Ishikawa (cell line): ENCODE data around the gene RIPOR2.

Experiments
- CEBPB ChIP-seq: IDR thresholded peaks from 2 replicates; pipeline ENCODE4 v1.6.1; 2012
- CREB1 ChIP-seq: IDR thresholded peaks from 2 replicates; pipeline ENCODE4 v1.6.1; 2012; ENCODE audit warnings: low read depth
- EGR1 ChIP-seq: IDR thresholded peaks from 2 replicates; pipeline ENCODE4 v1.6.1; 2012
- EP300 ChIP-seq: IDR thresholded peaks from 2 replicates; pipeline ENCODE4 v1.6.1; 2012; ENCODE audit warnings: borderline replicate concordance
- FOXM1 ChIP-seq: IDR thresholded peaks from 2 replicates; pipeline ENCODE4 v1.6.1; 2012; ENCODE audit warnings: low read depth, borderline replicate concordance
- NFIC ChIP-seq: IDR thresholded peaks from 2 replicates; pipeline ENCODE4 v1.6.1; 2012
- RAD21 ChIP-seq: IDR thresholded peaks from 2 replicates; pipeline ENCODE4 v1.6.1; 2012; ENCODE audit warnings: low read depth
- TAF1 ChIP-seq: IDR thresholded peaks from 2 replicates; pipeline ENCODE4 v1.6.1; 2012; ENCODE audit warnings: low read depth, mild to moderate bottlenecking
- TCF12 ChIP-seq: IDR thresholded peaks from 2 replicates; pipeline ENCODE4 v1.6.1; 2012; ENCODE audit warnings: low read depth
- TEAD4 ChIP-seq: IDR thresholded peaks from 2 replicates; pipeline ENCODE4 v1.6.1; 2012
- YY1 ChIP-seq: IDR thresholded peaks from 2 replicates; pipeline ENCODE4 v1.6.1; 2012; ENCODE audit warnings: low read depth
- ZBTB7A ChIP-seq: IDR thresholded peaks from 2 replicates; pipeline ENCODE4 v1.6.1; 2012; ENCODE audit warnings: low read depth
- TF ChIP-seq, protein P1 (sequence below): IDR thresholded peaks from 2 replicates; pipeline ENCODE4 v1.6.1; 2012
- TF ChIP-seq, protein P2 (sequence below): IDR thresholded peaks from 2 replicates; pipeline ENCODE4 v1.6.1; 2012
- TF ChIP-seq, protein P3 (sequence below): IDR thresholded peaks from 2 replicates; pipeline ENCODE4 v1.6.1; 2012; ENCODE audit warnings: low read depth, mild to moderate bottlenecking

The RIPOR2 gene

GRCh38 chr6:24845578-24845977 is 90.2 kb downstream of the RIPOR2 start:
- TF ChIP-seq, protein P1, sequence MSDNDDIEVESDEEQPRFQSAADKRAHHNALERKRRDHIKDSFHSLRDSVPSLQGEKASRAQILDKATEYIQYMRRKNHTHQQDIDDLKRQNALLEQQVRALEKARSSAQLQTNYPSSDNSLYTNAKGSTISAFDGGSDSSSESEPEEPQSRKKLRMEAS = no peak
- TF ChIP-seq YY1 = no peak
- no peak for TF ChIP-seq EP300
- no peak for TF ChIP-seq TEAD4
- TF ChIP-seq CEBPB = no peak
- no peak for TF ChIP-seq CREB1
- TF ChIP-seq NFIC = no peak
- no peak for TF ChIP-seq TCF12
- no peak for TF ChIP-seq RAD21
- TF ChIP-seq ZBTB7A = no peak
- TF ChIP-seq FOXM1 = no peak
- TF ChIP-seq EGR1 = no peak
- TF ChIP-seq, protein P2, sequence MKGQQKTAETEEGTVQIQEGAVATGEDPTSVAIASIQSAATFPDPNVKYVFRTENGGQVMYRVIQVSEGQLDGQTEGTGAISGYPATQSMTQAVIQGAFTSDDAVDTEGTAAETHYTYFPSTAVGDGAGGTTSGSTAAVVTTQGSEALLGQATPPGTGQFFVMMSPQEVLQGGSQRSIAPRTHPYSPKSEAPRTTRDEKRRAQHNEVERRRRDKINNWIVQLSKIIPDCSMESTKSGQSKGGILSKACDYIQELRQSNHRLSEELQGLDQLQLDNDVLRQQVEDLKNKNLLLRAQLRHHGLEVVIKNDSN = no peak

GRCh38 chr6:24844903-24845302 is 90.9 kb downstream of the RIPOR2 start:
- TF ChIP-seq, protein P3, sequence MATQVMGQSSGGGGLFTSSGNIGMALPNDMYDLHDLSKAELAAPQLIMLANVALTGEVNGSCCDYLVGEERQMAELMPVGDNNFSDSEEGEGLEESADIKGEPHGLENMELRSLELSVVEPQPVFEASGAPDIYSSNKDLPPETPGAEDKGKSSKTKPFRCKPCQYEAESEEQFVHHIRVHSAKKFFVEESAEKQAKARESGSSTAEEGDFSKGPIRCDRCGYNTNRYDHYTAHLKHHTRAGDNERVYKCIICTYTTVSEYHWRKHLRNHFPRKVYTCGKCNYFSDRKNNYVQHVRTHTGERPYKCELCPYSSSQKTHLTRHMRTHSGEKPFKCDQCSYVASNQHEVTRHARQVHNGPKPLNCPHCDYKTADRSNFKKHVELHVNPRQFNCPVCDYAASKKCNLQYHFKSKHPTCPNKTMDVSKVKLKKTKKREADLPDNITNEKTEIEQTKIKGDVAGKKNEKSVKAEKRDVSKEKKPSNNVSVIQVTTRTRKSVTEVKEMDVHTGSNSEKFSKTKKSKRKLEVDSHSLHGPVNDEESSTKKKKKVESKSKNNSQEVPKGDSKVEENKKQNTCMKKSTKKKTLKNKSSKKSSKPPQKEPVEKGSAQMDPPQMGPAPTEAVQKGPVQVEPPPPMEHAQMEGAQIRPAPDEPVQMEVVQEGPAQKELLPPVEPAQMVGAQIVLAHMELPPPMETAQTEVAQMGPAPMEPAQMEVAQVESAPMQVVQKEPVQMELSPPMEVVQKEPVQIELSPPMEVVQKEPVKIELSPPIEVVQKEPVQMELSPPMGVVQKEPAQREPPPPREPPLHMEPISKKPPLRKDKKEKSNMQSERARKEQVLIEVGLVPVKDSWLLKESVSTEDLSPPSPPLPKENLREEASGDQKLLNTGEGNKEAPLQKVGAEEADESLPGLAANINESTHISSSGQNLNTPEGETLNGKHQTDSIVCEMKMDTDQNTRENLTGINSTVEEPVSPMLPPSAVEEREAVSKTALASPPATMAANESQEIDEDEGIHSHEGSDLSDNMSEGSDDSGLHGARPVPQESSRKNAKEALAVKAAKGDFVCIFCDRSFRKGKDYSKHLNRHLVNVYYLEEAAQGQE = no peak
- TF ChIP-seq EGR1 = no peak
- no peak for TF ChIP-seq TAF1
- TF ChIP-seq FOXM1 = no peak
- no peak for TF ChIP-seq CEBPB
- no peak for TF ChIP-seq YY1
- no peak for TF ChIP-seq RAD21
- TF ChIP-seq TCF12 = no peak
- TF ChIP-seq, protein P1 = no peak
- no peak for TF ChIP-seq EP300
- TF ChIP-seq TEAD4 = no peak
- TF ChIP-seq NFIC = no peak
- no peak for TF ChIP-seq CREB1

GRCh38 chr6:24844061-24844460 is 91.7 kb downstream of the RIPOR2 start:
- TF ChIP-seq FOXM1 (no peak), TCF12 (no peak), RAD21 (no peak), TEAD4 (no peak), YY1 (no peak), TAF1 (no peak), EGR1 (no peak), CREB1 (no peak), EP300 (no peak), ZBTB7A (no peak), NFIC (no peak), CEBPB (no peak)
- TF ChIP-seq, protein P2 = no peak
- TF ChIP-seq, protein P3 = no peak
- TF ChIP-seq, protein P1 = no peak

DNA sequence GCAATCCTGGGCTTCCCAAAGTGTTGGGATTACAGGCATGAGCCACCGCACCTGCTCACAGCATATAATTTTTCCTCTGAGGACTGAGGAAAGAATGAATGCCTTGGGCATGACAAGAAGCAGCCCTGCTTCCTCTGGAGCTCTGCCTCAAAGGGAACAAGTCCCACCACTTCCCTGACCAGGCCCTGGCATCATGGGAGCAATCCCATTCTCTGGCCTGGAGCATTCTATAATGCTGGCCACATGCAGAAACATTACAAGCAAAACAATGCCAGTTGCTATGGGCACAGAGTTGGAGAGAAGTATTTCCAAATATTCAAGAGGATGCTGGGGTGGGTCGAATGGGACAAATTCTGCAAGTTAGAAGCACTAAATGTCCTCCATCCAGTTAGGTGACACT is 95.6 kb downstream of the RIPOR2 start:
- TF ChIP-seq CREB1 (no peak), EP300 (no peak), CEBPB (no peak), YY1 (no peak), FOXM1 (no peak), RAD21 (no peak), TCF12 (no peak), TEAD4 (no peak), ZBTB7A (no peak), NFIC (no peak), EGR1 (no peak), TAF1 (no peak)
- TF ChIP-seq, protein P2 = no peak
- TF ChIP-seq, protein P3 = no peak
- TF ChIP-seq, protein P1 = no peak
